ENCODE data around the gene BDNF.
"Not testable (repeated sequence)": the region's sequence is repeated elsewhere in the genome, so short reads cannot be mapped to it uniquely, and the experiment has no call there.

Gene BDNF

GRCh38 chr11:27700351-27701301 lies at the start of gene BDNF:
BDNF (minus strand) TSS chr11:27700455; CDS start chr11:27658564, 41,891 bp downstream.
- Histone ChIP-seq H3K4me3 (peak within 1 kb of the TSS; percentile 64), H3K4me2 (peak within 1 kb of the TSS; percentile 95), H3K4me1 (peaks cover 26% of the 10 kb centered on the region), H4K20me1 (peaks cover 29% of the 10 kb centered on the region), H3K27ac (no peak within 1 kb of the TSS), H3K9me3 (no peaks in the 10 kb centered on the region), H3K36me3 (no peaks in the 10 kb centered on the region), H3K9ac (no peak within 1 kb of the TSS), H3K27me3 (peaks cover 72% of the 10 kb centered on the region)
- TF ChIP-seq Cebpa-rat (IDR thresholded peaks at IDR 0.05), result no peak

- no peak for TF ChIP-seq Cebpa-rat (IDR thresholded peaks at IDR 0.05)
- no peak overlapping the region for H3K4me3 ChIP-seq
Measured at GRCh38 chr11:27740362-27741013, 40.2 kb upstream of the BDNF start.

GRCh38 chr11:27735281-27735680 lies 35.0 kb upstream of the BDNF start:
- H3K27ac ChIP-seq, result no peak overlapping the region
- H4K20me1 ChIP-seq, result no peaks in the 10 kb centered on the region
- no peak overlapping the region for H3K9ac ChIP-seq
- no peaks in the 10 kb centered on the region for H3K9me3 ChIP-seq
- H3K4me1 ChIP-seq, result no peaks in the 10 kb centered on the region
- H3K4me2 ChIP-seq, result no peak overlapping the region
- no peak for TF ChIP-seq Cebpa-rat (IDR thresholded peaks at IDR 0.05)
- H3K4me3 ChIP-seq, result no peak overlapping the region
- H3K36me3 ChIP-seq, result no peaks in the 10 kb centered on the region
- H3K27me3 ChIP-seq, result no peaks in the 10 kb centered on the region

More at GRCh38 chr11:27740362-27741013, 40.2 kb upstream of the BDNF start:
- H3K27me3 ChIP-seq, result no peaks in the 10 kb centered on the region
- H3K4me2 ChIP-seq, result no peak overlapping the region
- no peaks in the 10 kb centered on the region for H3K9me3 ChIP-seq
- H3K36me3 ChIP-seq, result no peaks in the 10 kb centered on the region
- H3K4me1 ChIP-seq, result no peaks in the 10 kb centered on the region
- no peak overlapping the region for H3K27ac ChIP-seq
- H3K9ac ChIP-seq, result no peak overlapping the region
- H4K20me1 ChIP-seq, result no peaks in the 10 kb centered on the region

GRCh38 chr11:27731803-27732202 lies 31.5 kb upstream of the BDNF start:
- not testable (repeated sequence) for H3K36me3 ChIP-seq, H3K27ac ChIP-seq, H3K4me1 ChIP-seq, H3K9me3 ChIP-seq, H4K20me1 ChIP-seq, H3K9ac ChIP-seq, H3K4me2 ChIP-seq, H3K4me3 ChIP-seq, H3K27me3 ChIP-seq

- TF ChIP-seq Cebpa-rat (IDR thresholded peaks at IDR 0.05), result no peak
- no peaks in the 10 kb centered on the region for H3K4me1 ChIP-seq
- no peak overlapping the region for H3K4me3 ChIP-seq
- H4K20me1 ChIP-seq, result no peaks in the 10 kb centered on the region
- H3K27me3 ChIP-seq, result no peaks in the 10 kb centered on the region
- H3K4me2 ChIP-seq, result no peak overlapping the region
- no peak overlapping the region for H3K9ac ChIP-seq
- no peaks in the 10 kb centered on the region for H3K36me3 ChIP-seq
- H3K9me3 ChIP-seq, result peaks cover 12% of the 10 kb centered on the region
- H3K27ac ChIP-seq, result no peak overlapping the region
Measured at GRCh38 chr11:27726981-27727380, 26.7 kb upstream of the BDNF start.

- H3K9me3 ChIP-seq, result peaks cover 38% of the 10 kb centered on the region
- no peak for TF ChIP-seq Cebpa-rat (IDR thresholded peaks at IDR 0.05)
Measured at GRCh38 chr11:27723687-27724086, 23.4 kb upstream of the BDNF start.

GRCh38 chr11:27722953-27723344 lies 22.7 kb upstream of the BDNF start:
- no peak overlapping the region for H3K4me3 ChIP-seq
- H3K27me3 ChIP-seq, result no peaks in the 10 kb centered on the region

More at GRCh38 chr11:27723687-27724086, 23.4 kb upstream of the BDNF start:
- Histone ChIP-seq H3K27ac (no peak overlapping the region), H3K27me3 (no peaks in the 10 kb centered on the region), H3K4me1 (no peaks in the 10 kb centered on the region), H3K9ac (no peak overlapping the region), H3K4me2 (no peak overlapping the region), H4K20me1 (no peaks in the 10 kb centered on the region), H3K36me3 (no peaks in the 10 kb centered on the region), H3K4me3 (no peak overlapping the region)

GRCh38 chr11:27722117-27722952 lies 22.1 kb upstream of the BDNF start:
- Histone ChIP-seq H3K9me3 (peaks cover 39% of the 10 kb centered on the region), H3K36me3 (no peaks in the 10 kb centered on the region), H3K4me1 (no peaks in the 10 kb centered on the region), H3K27ac (no peak overlapping the region), H3K4me3 (no peak overlapping the region), H3K9ac (no peak overlapping the region), H4K20me1 (no peaks in the 10 kb centered on the region), H3K27me3 (no peaks in the 10 kb centered on the region), H3K4me2 (no peak overlapping the region)
- TF ChIP-seq Cebpa-rat (IDR thresholded peaks at IDR 0.05), result no peak

More at GRCh38 chr11:27722953-27723344, 22.7 kb upstream of the BDNF start:
- Histone ChIP-seq H3K4me1 (no peaks in the 10 kb centered on the region), H4K20me1 (no peaks in the 10 kb centered on the region), H3K36me3 (no peaks in the 10 kb centered on the region), H3K9ac (no peak overlapping the region), H3K4me2 (no peak overlapping the region), H3K27ac (no peak overlapping the region), H3K9me3 (peaks cover 39% of the 10 kb centered on the region)
- TF ChIP-seq Cebpa-rat (IDR thresholded peaks at IDR 0.05), result no peak

GRCh38 chr11:27721264-27722116 lies 21.2 kb upstream of the BDNF start:
- H3K36me3 ChIP-seq, result no peaks in the 10 kb centered on the region
- H3K27me3 ChIP-seq, result no peaks in the 10 kb centered on the region
- no peak overlapping the region for H3K4me3 ChIP-seq
- no peaks in the 10 kb centered on the region for H4K20me1 ChIP-seq
- H3K4me2 ChIP-seq, result no peak overlapping the region
- TF ChIP-seq Cebpa-rat (IDR thresholded peaks at IDR 0.05), result no peak
- peaks cover 39% of the 10 kb centered on the region for H3K9me3 ChIP-seq
- H3K27ac ChIP-seq, result no peak overlapping the region
- no peaks in the 10 kb centered on the region for H3K4me1 ChIP-seq
- no peak overlapping the region for H3K9ac ChIP-seq
